ENCODE measurements around the gene GNB1.
"Not testable (repeated sequence)": the region's sequence is repeated elsewhere in the genome, so short reads cannot be mapped to it uniquely, and the experiment has no call there.

GNB1 gene

GRCh38 chr1:1758692-1759455 is 132.0 kb downstream of the GNB1 start:
- no peak for DNase-seq

- no peak for DNase-seq
These were observed 132.7 kb downstream of the GNB1 start for GRCh38 chr1:1758059-1758621.

GRCh38 chr1:1757422-1758058 is 133.3 kb downstream of the GNB1 start:
- no peak for DNase-seq

- no peak for DNase-seq
These were observed 134.0 kb downstream of the GNB1 start for GRCh38 chr1:1756661-1757421.

- no peak for DNase-seq
These were observed 135.0 kb downstream of the GNB1 start for GRCh38 chr1:1755852-1756251.

GRCh38 chr1:1755426-1755825 is 135.5 kb downstream of the GNB1 start:
- no peak for DNase-seq

- no peak for DNase-seq
These were observed 136.7 kb downstream of the GNB1 start for GRCh38 chr1:1754051-1754815.

GRCh38 chr1:1753607-1754005 is 137.3 kb downstream of the GNB1 start:
- no peak for DNase-seq

- DNase-seq, result no peak
These were observed 138.0 kb downstream of the GNB1 start for GRCh38 chr1:1752636-1753606.

GRCh38 chr1:1752190-1752589 is 138.7 kb downstream of the GNB1 start:
- DNase-seq, result no peak

GRCh38 chr1:1749941-1750340 is 140.9 kb downstream of the GNB1 start:
- not testable (repeated sequence) for DNase-seq

- no peak for DNase-seq
These were observed 142.1 kb downstream of the GNB1 start for GRCh38 chr1:1748686-1749321.

GRCh38 chr1:1746566-1746909 is 144.3 kb downstream of the GNB1 start:
- not testable (repeated sequence) for DNase-seq

- not testable (repeated sequence) for DNase-seq
These were observed 145.0 kb downstream of the GNB1 start for GRCh38 chr1:1745651-1746565.

- not testable (repeated sequence) for DNase-seq
These were observed 148.4 kb downstream of the GNB1 start for GRCh38 chr1:1742529-1742928.

- DNase-seq, result not testable (repeated sequence)
These were observed 149.9 kb downstream of the GNB1 start for GRCh38 chr1:1741013-1741412.

- DNase-seq, result not testable (repeated sequence)
These were observed 152.0 kb downstream of the GNB1 start for GRCh38 chr1:1738799-1739337.

GRCh38 chr1:1737675-1738590 is 153.0 kb downstream of the GNB1 start:
- DNase-seq, result not testable (repeated sequence)

Measured in 8988T (cell line).